Measurements from ENCODE around the gene ABCB11.

GRCh38 chr2:169018390-169018789, 12.7 kb downstream of the ABCB11 start:
- TF ChIP-seq POLR2AphosphoS5 (IDR thresholded peaks at IDR 0.05; ENCODE audit: low read length) (no peak), CTCF (IDR thresholded peaks at IDR 0.05 in 2 of 3, conservative IDR thresholded peaks at IDR 0.05 in 1 of 3; ENCODE audit: control insufficient read depth in 2 of 3, extremely low read depth in 1 of 3, insufficient read depth in 1 of 3, low read depth in 3 of 3, low read length in 3 of 3) (no peak), EP300 (IDR thresholded peaks at IDR 0.05; ENCODE audit: borderline replicate concordance in 1 of 2, control insufficient read depth in 1 of 2, low read depth in 2 of 2, low read length in 2 of 2) (no peak), ZNF592 (IDR thresholded peaks at IDR 0.05) (no peak), FOS (IDR thresholded peaks at IDR 0.05; ENCODE audit: borderline replicate concordance, extremely low read depth, insufficient read length) (no peak), RFX5 (IDR thresholded peaks at IDR 0.05; ENCODE audit: low read depth, low read length) (no peak), ZNF217 (IDR thresholded peaks at IDR 0.05) (no peak)
- TF ChIP-seq, protein P1, sequence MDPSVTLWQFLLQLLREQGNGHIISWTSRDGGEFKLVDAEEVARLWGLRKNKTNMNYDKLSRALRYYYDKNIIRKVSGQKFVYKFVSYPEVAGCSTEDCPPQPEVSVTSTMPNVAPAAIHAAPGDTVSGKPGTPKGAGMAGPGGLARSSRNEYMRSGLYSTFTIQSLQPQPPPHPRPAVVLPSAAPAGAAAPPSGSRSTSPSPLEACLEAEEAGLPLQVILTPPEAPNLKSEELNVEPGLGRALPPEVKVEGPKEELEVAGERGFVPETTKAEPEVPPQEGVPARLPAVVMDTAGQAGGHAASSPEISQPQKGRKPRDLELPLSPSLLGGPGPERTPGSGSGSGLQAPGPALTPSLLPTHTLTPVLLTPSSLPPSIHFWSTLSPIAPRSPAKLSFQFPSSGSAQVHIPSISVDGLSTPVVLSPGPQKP (IDR thresholded peaks at IDR 0.05; ENCODE audit: low read depth, low read length), result no peak
- TF ChIP-seq, protein P2, sequence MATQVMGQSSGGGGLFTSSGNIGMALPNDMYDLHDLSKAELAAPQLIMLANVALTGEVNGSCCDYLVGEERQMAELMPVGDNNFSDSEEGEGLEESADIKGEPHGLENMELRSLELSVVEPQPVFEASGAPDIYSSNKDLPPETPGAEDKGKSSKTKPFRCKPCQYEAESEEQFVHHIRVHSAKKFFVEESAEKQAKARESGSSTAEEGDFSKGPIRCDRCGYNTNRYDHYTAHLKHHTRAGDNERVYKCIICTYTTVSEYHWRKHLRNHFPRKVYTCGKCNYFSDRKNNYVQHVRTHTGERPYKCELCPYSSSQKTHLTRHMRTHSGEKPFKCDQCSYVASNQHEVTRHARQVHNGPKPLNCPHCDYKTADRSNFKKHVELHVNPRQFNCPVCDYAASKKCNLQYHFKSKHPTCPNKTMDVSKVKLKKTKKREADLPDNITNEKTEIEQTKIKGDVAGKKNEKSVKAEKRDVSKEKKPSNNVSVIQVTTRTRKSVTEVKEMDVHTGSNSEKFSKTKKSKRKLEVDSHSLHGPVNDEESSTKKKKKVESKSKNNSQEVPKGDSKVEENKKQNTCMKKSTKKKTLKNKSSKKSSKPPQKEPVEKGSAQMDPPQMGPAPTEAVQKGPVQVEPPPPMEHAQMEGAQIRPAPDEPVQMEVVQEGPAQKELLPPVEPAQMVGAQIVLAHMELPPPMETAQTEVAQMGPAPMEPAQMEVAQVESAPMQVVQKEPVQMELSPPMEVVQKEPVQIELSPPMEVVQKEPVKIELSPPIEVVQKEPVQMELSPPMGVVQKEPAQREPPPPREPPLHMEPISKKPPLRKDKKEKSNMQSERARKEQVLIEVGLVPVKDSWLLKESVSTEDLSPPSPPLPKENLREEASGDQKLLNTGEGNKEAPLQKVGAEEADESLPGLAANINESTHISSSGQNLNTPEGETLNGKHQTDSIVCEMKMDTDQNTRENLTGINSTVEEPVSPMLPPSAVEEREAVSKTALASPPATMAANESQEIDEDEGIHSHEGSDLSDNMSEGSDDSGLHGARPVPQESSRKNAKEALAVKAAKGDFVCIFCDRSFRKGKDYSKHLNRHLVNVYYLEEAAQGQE (IDR thresholded peaks at IDR 0.05; ENCODE audit: low read depth, low read length), result no peak
- TF ChIP-seq, protein P3, sequence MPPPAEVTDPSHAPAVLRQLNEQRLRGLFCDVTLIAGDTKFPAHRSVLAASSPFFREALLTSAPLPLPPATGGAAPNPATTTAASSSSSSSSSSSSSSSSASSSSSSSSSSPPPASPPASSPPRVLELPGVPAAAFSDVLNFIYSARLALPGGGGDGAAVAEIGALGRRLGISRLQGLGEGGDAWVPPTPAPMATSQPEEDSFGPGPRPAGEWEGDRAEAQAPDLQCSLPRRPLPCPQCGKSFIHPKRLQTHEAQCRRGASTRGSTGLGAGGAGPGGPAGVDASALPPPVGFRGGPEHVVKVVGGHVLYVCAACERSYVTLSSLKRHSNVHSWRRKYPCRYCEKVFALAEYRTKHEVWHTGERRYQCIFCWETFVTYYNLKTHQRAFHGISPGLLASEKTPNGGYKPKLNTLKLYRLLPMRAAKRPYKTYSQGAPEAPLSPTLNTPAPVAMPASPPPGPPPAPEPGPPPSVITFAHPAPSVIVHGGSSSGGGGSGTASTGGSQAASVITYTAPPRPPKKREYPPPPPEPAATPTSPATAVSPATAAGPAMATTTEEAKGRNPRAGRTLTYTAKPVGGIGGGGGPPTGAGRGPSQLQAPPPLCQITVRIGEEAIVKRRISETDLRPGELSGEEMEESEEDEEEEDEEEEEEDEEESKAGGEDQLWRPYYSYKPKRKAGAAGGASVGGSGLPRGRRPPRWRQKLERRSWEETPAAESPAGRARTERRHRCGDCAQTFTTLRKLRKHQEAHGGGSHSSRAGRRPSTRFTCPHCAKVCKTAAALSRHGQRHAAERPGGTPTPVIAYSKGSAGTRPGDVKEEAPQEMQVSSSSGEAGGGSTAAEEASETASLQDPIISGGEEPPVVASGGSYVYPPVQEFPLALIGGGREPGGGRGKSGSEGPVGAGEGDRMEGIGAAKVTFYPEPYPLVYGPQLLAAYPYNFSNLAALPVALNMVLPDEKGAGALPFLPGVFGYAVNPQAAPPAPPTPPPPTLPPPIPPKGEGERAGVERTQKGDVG (CRISPR knock-in tag; IDR thresholded peaks at IDR 0.05), result no peak

Data from GM12878 (cell line).